Measurements from ENCODE around the gene ELMO1. TPM values are rescaled to one million over a fixed set of nuclear protein-coding genes. Genes with fewer than 3 reads are reported as not detected.

ELMO1 gene
- total and polyA plus RNA-seq, 2 of the 13 experiments (the other 11 are each of a cell fraction or from before 2014, with no cell fraction given) = 0.11 to 0.17 TPM

DNA sequence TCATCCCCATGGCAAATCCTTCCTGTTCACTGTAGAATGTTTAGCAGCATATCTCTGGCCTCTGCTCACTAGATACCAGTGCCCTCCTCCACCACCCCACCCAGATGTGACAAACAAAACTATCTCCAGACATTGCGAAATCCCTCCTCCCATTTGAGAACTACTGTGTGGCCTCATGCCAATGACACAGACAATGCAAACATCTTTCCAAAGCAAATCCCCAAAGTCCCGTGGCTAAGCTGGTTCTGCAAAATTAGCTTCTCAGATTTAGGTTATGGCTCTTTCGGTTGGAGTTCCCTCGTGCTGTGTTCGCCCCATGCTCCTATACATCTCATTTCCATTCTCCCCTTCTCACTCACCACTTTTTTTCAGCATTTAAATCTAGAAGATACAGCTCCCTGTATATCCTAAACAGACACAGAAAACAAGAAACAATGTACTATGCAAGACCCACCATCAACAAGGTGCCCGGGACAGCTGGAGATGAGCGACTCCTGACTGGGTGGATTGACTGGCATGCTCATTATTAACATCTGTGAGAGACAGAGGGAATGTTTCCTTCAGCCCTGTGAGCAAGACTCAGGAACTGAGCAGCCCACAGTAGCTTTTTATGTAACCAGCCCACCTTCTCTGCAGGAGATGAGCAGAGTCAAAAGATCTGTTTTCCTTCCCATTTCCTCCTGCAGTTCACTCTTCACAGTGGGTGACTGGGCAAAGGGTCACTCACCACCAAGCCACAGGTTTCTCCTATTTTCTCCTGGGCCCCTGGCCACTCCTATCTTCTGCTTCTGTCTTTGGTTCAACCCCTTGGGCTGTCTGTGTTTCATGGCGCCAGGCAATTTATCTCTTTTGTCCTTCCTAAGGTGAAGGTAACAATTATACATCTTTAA, 498.7 kb downstream of the ELMO1 start (continued):
- no peak for TF ChIP-seq RBFOX2 (IDR thresholded peaks at IDR 0.05; ENCODE audit: low read depth, low read length)
- TF ChIP-seq, protein P1, sequence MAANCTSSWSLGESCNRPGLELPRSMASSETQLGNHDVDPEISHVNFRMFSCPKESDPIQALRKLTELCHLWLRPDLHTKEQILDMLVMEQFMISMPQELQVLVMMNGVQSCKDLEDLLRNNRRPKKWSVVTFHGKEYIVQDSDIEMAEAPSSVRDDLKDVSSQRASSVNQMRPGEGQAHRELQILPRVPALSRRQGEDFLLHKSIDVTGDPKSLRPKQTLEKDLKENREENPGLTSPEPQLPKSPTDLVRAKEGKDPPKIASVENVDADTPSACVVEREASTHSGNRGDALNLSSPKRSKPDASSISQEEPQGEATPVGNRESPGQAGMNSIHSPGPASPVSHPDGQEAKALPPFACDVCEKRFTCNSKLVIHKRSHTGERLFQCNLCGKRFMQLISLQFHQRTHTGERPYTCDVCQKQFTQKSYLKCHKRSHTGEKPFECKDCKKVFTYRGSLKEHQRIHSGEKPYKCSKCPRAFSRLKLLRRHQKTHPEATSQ (CRISPR knock-in tag; IDR thresholded peaks at IDR 0.05; ENCODE audit: borderline replicate concordance) = no peak; the same call in 1 of the 2 replicates
- no peak for TF ChIP-seq HNRNPUL1 (IDR thresholded peaks at IDR 0.05; ENCODE audit: low read depth, low read length)
- no peak; the same call in 1 of the 2 replicates for TF ChIP-seq ZNF460 (CRISPR knock-in tag; IDR thresholded peaks at IDR 0.05; ENCODE audit: borderline replicate concordance)
- TF ChIP-seq HOXA5 (CRISPR knock-in tag; IDR thresholded peaks at IDR 0.05) = no peak
- no peak for TF ChIP-seq HNRNPL (IDR thresholded peaks at IDR 0.05; ENCODE audit: low read depth, low read length)
- peak; percentile 91 for TF ChIP-seq RXRB (CRISPR knock-in tag; IDR thresholded peaks at IDR 0.05; ENCODE audit: borderline replicate concordance)
- no peak for TF ChIP-seq KAT2B (IDR thresholded peaks at IDR 0.05; ENCODE audit: borderline replicate concordance, low read depth, low read length)
- TF ChIP-seq ZNF619 (CRISPR knock-in tag; IDR thresholded peaks at IDR 0.05) = no peak
- TF ChIP-seq SRSF9 (IDR thresholded peaks at IDR 0.05; ENCODE audit: borderline replicate concordance, insufficient read depth, low read depth, low read length, poor library complexity, severe bottlenecking) = no peak
- TF ChIP-seq POGZ (CRISPR knock-in tag; IDR thresholded peaks at IDR 0.05) = peak; percentile 94
- TF ChIP-seq THYN1 (CRISPR knock-in tag; IDR thresholded peaks at IDR 0.05; ENCODE audit: borderline replicate concordance, low read depth) = no peak
- no peak for TF ChIP-seq ZNF138 (CRISPR knock-in tag; IDR thresholded peaks at IDR 0.05; ENCODE audit: low read depth)
- TF ChIP-seq, protein P2, sequence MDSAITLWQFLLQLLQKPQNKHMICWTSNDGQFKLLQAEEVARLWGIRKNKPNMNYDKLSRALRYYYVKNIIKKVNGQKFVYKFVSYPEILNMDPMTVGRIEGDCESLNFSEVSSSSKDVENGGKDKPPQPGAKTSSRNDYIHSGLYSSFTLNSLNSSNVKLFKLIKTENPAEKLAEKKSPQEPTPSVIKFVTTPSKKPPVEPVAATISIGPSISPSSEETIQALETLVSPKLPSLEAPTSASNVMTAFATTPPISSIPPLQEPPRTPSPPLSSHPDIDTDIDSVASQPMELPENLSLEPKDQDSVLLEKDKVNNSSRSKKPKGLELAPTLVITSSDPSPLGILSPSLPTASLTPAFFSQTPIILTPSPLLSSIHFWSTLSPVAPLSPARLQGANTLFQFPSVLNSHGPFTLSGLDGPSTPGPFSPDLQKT (CRISPR knock-in tag; IDR thresholded peaks at IDR 0.05; ENCODE audit: borderline replicate concordance) = no peak
- no peak for TF ChIP-seq MAFK (conservative IDR thresholded peaks at IDR 0.05 in 1 of 2, IDR thresholded peaks at IDR 0.05 in 1 of 2; ENCODE audit: low read length in 2 of 2)
- no peak for TF ChIP-seq U2AF2 (IDR thresholded peaks at IDR 0.05; ENCODE audit: low read depth, low read length)
- TF ChIP-seq, protein P3, sequence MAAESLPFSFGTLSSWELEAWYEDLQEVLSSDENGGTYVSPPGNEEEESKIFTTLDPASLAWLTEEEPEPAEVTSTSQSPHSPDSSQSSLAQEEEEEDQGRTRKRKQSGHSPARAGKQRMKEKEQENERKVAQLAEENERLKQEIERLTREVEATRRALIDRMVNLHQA (CRISPR knock-in tag; IDR thresholded peaks at IDR 0.05) = no peak
- peak; percentile 55; the same call in 1 of the 2 replicates for TF ChIP-seq ZNF788 (CRISPR knock-in tag; IDR thresholded peaks at IDR 0.05; ENCODE audit: borderline replicate concordance)
- no peak for TF ChIP-seq MEIS2 (CRISPR knock-in tag; IDR thresholded peaks at IDR 0.05)
- TF ChIP-seq DPF2 (CRISPR knock-in tag; IDR thresholded peaks at IDR 0.05; ENCODE audit: borderline replicate concordance, low read depth) = peak; percentile 71; the same call in 1 of the 2 replicates
- TF ChIP-seq, protein P4, sequence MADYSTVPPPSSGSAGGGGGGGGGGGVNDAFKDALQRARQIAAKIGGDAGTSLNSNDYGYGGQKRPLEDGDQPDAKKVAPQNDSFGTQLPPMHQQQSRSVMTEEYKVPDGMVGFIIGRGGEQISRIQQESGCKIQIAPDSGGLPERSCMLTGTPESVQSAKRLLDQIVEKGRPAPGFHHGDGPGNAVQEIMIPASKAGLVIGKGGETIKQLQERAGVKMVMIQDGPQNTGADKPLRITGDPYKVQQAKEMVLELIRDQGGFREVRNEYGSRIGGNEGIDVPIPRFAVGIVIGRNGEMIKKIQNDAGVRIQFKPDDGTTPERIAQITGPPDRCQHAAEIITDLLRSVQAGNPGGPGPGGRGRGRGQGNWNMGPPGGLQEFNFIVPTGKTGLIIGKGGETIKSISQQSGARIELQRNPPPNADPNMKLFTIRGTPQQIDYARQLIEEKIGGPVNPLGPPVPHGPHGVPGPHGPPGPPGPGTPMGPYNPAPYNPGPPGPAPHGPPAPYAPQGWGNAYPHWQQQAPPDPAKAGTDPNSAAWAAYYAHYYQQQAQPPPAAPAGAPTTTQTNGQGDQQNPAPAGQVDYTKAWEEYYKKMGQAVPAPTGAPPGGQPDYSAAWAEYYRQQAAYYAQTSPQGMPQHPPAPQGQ (CRISPR knock-in tag; IDR thresholded peaks at IDR 0.05; ENCODE audit: borderline replicate concordance) = no peak
- no peak for TF ChIP-seq RBM22 (optimal IDR thresholded peaks at IDR 0.05; ENCODE audit: low read length)
- TF ChIP-seq DNMT1 (CRISPR knock-in tag; IDR thresholded peaks at IDR 0.05) = no peak
- no peak for TF ChIP-seq ZNF235 (CRISPR knock-in tag; IDR thresholded peaks at IDR 0.05; ENCODE audit: borderline replicate concordance)
- TF ChIP-seq ZNF124 (CRISPR knock-in tag; IDR thresholded peaks at IDR 0.05) = no peak

Measured in HepG2 (cell line).